ENCODE results near the gene ACTBL2.

- TF ChIP-seq CTCF (IDR thresholded peaks at IDR 0.05 in 8 of 11, conservative IDR thresholded peaks at IDR 0.05 in 3 of 11) = no peak
- no peak for TF ChIP-seq POLR2A (IDR thresholded peaks at IDR 0.05)
- no peak for TF ChIP-seq POLR2AphosphoS5 (IDR thresholded peaks at IDR 0.05)
Observed at GRCh38 chr5:57529864-57530263, 47.3 kb upstream of the ACTBL2 start.
